ENCODE results near the gene ZBTB42. TPM values are rescaled to one million over a fixed set of nuclear protein-coding genes. Genes with fewer than 3 reads are reported as not detected.

The ZBTB42 gene
- total RNA-seq, 1 donor from 2014 or later = 5.3 TPM

Other genes with a start within 250 kb of the ZBTB42 start
- 53.8 TPM for gene C14orf180, start 221.3 kb upstream of the ZBTB42 start, total RNA-seq
- not detected for gene TMEM179, start 196.3 kb upstream of the ZBTB42 start, total RNA-seq
- gene INF2, start 111.5 kb upstream of the ZBTB42 start, total RNA-seq = 30.4 TPM
- 226 TPM for gene ADSS1, start 76.9 kb upstream of the ZBTB42 start, total RNA-seq
- gene SIVA1, start 48.0 kb upstream of the ZBTB42 start, total RNA-seq = 65.1 TPM
- 142 TPM for gene AKT1, start 5.4 kb upstream of the ZBTB42 start, total RNA-seq
- gene CEP170B, start 64.2 kb downstream of the ZBTB42 start, total RNA-seq = 10.7 TPM
- gene PLD4, start 123.8 kb downstream of the ZBTB42 start, total RNA-seq = 0.27 TPM
- gene AHNAK2, start 177.3 kb downstream of the ZBTB42 start, total RNA-seq = 2.5 TPM
- gene CLBA1, start 184.7 kb downstream of the ZBTB42 start, total RNA-seq = 1.5 TPM
- gene CDCA4, start 220.0 kb downstream of the ZBTB42 start, total RNA-seq = 1.9 TPM

Measured in left ventricle myocardium superior (tissue), 1 donor.